Fibroblast of pulmonary artery (primary cell): Measurements from ENCODE around the gene PM20D2.

Experiments used
- DNase-seq: peaks from one replicate; pipeline ENCODE4 v3.0.0-alpha.2; 2010; ENCODE audit warnings: low read depth
- H3K4me3 ChIP-seq: replicated peaks from 2 replicates; pipeline ENCODE4 v1.5.1; 2011; ENCODE audit warnings: low read depth, mild to moderate bottlenecking, control low read depth, low read length, moderate library complexity
- CTCF ChIP-seq: IDR thresholded peaks from 2 replicates; pipeline ENCODE4 v1.5.1; 2011; ENCODE audit warnings: mild to moderate bottlenecking, control low read depth, low read length, inconsistent platforms; ENCODE audit errors: missing control alignments

Gene PM20D2

GRCh38 chr6:89160331-89161092, 14.7 kb downstream of the PM20D2 start:
- no peak for DNase-seq
- TF ChIP-seq CTCF = no peak
- H3K4me3 ChIP-seq = no peak overlapping the region

GRCh38 chr6:89161326-89162046, 15.6 kb downstream of the PM20D2 start:
- no peak overlapping the region for H3K4me3 ChIP-seq
- DNase-seq = no peak
- no peak for TF ChIP-seq CTCF

- no peak for DNase-seq
- no peak for TF ChIP-seq CTCF
- H3K4me3 ChIP-seq = no peak overlapping the region
Observed at GRCh38 chr6:89162047-89162371, 16.2 kb downstream of the PM20D2 start.

GRCh38 chr6:89172131-89172530, 26.3 kb downstream of the PM20D2 start:
- DNase-seq = no peak
- no peak for TF ChIP-seq CTCF
- H3K4me3 ChIP-seq = no peak overlapping the region

- DNase-seq = no peak
- TF ChIP-seq CTCF = no peak
- no peak overlapping the region for H3K4me3 ChIP-seq
Observed at GRCh38 chr6:89173634-89174033, 27.8 kb downstream of the PM20D2 start.

- no peak for DNase-seq
- TF ChIP-seq CTCF = no peak
- no peak overlapping the region for H3K4me3 ChIP-seq
Observed at GRCh38 chr6:89180112-89180511, 34.3 kb downstream of the PM20D2 start.
